T-helper 2 cell treated with Interferon-gamma antibody and Interleukin-4, amounts not matched to agents 5 μg/mL and 100 μg/mL, for 36 hours (primary cell): ENCODE measurements around the gene SLC38A4.
"Not testable (repeated sequence)": the region's sequence is repeated elsewhere in the genome, so short reads cannot be mapped to it uniquely, and the experiment has no call there.

ENCODE experiments used
- DNase-seq: peaks from one replicate; pipeline ENCODE4 v3.0.0; 2021; ENCODE audit warnings: low spot score
- H3K27ac Mint-ChIP-seq: one replicate; pipeline ENCODE4 v1.8.0; 2021; ENCODE audit warnings: mild to moderate bottlenecking, mixed read lengths
- H3K27me3 Mint-ChIP-seq: one replicate; pipeline ENCODE4 v1.8.0; 2021; ENCODE audit warnings: low read depth, mixed read lengths
- H3K36me3 Mint-ChIP-seq: one replicate; pipeline ENCODE4 v1.8.0; 2021; ENCODE audit warnings: low read depth, mixed read lengths
- H3K4me1 Mint-ChIP-seq: one replicate; pipeline ENCODE4 v1.8.0; 2021; ENCODE audit warnings: low read depth, mixed read lengths
- H3K4me3 Mint-ChIP-seq: one replicate; pipeline ENCODE4 v1.8.0; 2022; ENCODE audit warnings: mild to moderate bottlenecking, moderate library complexity, mixed read lengths
- H3K9me3 Mint-ChIP-seq: one replicate; pipeline ENCODE4 v1.8.0; 2021; ENCODE audit warnings: mixed read lengths

SLC38A4 gene

GRCh38 chr12:46825591-46826414 lies at the start of gene SLC38A4:
TSS of gene SLC38A4 (minus strand) at chr12:46825997. CDS start at chr12:46793071, 32,926 bp downstream.
- peaks cover under 1% of the 10 kb centered on the region for H3K4me1 Mint-ChIP-seq
- no peak within 1 kb of the TSS for H3K27ac Mint-ChIP-seq
- H3K27me3 Mint-ChIP-seq, result peaks cover 55% of the 10 kb centered on the region
- H3K9me3 Mint-ChIP-seq, result no peaks in the 10 kb centered on the region
- no peak within 1 kb of the TSS for H3K4me3 Mint-ChIP-seq
- no peak for DNase-seq
- no peaks in the 10 kb centered on the region for H3K36me3 Mint-ChIP-seq

- no peaks in the 10 kb centered on the region for H3K27me3 Mint-ChIP-seq
- peaks cover 11% of the 10 kb centered on the region for H3K9me3 Mint-ChIP-seq
- H3K36me3 Mint-ChIP-seq, result no peaks in the 10 kb centered on the region
- DNase-seq, result no peak
- H3K4me3 Mint-ChIP-seq, result no peak overlapping the region
- H3K27ac Mint-ChIP-seq, result no peak overlapping the region
- no peaks in the 10 kb centered on the region for H3K4me1 Mint-ChIP-seq
Measured at GRCh38 chr12:46875095-46875494, 49.3 kb upstream of the SLC38A4 start.

- Mint-ChIP-seq H3K4me1 (no peaks in the 10 kb centered on the region), H3K27me3 (no peaks in the 10 kb centered on the region), H3K4me3 (no peak overlapping the region), H3K27ac (no peak overlapping the region), H3K9me3 (peaks cover 7% of the 10 kb centered on the region), H3K36me3 (no peaks in the 10 kb centered on the region)
- DNase-seq, result no peak
Measured at GRCh38 chr12:46874642-46875041, 48.8 kb upstream of the SLC38A4 start.

GRCh38 chr12:46872135-46872534 lies 46.3 kb upstream of the SLC38A4 start:
- Mint-ChIP-seq H3K27me3 (no peaks in the 10 kb centered on the region), H3K9me3 (no peaks in the 10 kb centered on the region), H3K4me3 (no peak overlapping the region), H3K27ac (no peak overlapping the region), H3K4me1 (no peaks in the 10 kb centered on the region), H3K36me3 (no peaks in the 10 kb centered on the region)
- DNase-seq, result no peak

DNA sequence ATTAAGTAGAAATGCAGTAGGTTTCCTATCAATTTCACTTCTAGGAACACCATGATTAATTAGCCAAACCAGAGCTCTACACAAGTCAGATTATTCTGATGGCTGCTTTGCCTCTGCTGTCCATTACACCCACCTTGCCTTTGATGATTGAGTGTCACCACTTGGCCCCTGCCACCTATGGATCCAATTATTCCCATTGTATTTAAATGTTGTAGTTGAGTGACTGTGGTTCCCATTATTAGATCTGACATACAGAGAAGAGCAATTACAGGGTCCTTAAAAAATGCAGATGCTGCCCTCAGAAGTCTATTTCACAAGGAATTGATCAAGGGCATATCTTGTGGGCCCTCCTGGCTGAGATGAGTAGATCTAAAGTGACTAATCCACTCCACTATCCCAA lies 39.5 kb upstream of the SLC38A4 start:
- DNase-seq, result no peak
- Mint-ChIP-seq H3K36me3 (no peaks in the 10 kb centered on the region), H3K27me3 (no peaks in the 10 kb centered on the region), H3K4me1 (no peaks in the 10 kb centered on the region), H3K27ac (no peak overlapping the region), H3K4me3 (no peak overlapping the region), H3K9me3 (peaks cover 25% of the 10 kb centered on the region)

DNA sequence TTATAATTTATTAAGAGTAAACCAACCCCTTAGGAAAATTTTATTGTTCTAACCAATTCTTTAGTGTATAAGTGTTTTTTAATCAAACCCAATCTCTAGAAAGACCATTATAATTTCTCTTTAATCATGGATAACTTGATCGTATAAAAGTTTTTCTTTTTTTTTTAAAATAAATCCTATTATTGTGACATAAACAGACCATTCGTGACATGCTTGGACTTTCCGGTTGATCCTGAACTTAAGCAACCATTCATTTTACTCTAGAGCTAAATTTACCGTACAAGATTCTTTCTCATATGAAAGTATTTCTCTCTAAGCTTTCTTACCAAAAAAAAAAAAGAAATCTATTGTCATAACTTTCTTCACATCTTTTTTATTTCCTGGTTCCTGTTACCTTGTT lies 32.6 kb upstream of the SLC38A4 start:
- Mint-ChIP-seq H3K9me3 (peaks cover 49% of the 10 kb centered on the region), H3K36me3 (no peaks in the 10 kb centered on the region), H3K4me3 (no peak overlapping the region), H3K4me1 (no peaks in the 10 kb centered on the region), H3K27ac (no peak overlapping the region), H3K27me3 (no peaks in the 10 kb centered on the region)
- no peak for DNase-seq

DNA sequence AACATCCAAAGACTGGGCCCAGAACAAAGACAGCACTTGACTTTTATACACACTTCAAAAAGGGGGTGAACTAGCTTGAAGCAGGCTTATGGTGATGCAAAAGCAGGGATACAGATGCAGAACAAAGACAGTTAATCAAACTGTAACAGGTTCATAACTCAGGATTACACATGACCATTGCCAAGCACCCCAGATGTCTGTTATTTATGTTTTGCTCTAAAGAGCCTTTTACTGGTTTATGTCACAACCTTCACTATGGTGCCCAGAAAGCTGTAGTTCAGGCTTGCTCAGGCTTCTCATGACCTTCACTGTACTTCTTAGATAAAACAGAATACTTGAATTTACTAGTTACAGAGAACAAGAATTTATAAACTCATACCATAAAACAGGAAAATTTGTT lies 31.7 kb upstream of the SLC38A4 start:
- H3K27ac Mint-ChIP-seq, result no peak overlapping the region
- H3K4me1 Mint-ChIP-seq, result no peaks in the 10 kb centered on the region
- H3K4me3 Mint-ChIP-seq, result no peak overlapping the region
- no peaks in the 10 kb centered on the region for H3K36me3 Mint-ChIP-seq
- H3K9me3 Mint-ChIP-seq, result peaks cover 49% of the 10 kb centered on the region
- no peak for DNase-seq
- no peaks in the 10 kb centered on the region for H3K27me3 Mint-ChIP-seq

DNA sequence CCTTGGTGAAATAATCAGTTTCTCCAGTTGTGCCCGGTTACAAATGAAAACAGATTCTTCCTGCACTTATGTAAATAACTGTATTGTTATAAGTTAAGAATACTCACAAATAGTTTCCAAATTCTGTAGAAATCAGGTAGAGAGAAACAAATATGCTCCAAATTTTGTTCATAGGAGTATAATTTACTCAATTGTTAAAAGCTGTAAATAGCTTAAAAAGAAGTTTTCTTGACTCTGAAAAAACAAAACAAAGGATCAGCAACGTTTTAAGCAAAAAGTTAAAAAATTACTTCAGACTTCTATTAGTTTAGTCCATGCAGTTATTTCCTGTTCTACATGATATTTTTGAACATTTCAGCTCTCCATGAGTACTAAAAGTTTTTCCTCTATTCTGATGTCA lies 30.0 kb upstream of the SLC38A4 start:
- Mint-ChIP-seq H3K4me3 (no peak overlapping the region), H3K36me3 (no peaks in the 10 kb centered on the region), H3K27ac (no peak overlapping the region), H3K27me3 (no peaks in the 10 kb centered on the region), H3K9me3 (peaks cover 39% of the 10 kb centered on the region), H3K4me1 (no peaks in the 10 kb centered on the region)
- no peak for DNase-seq

DNA sequence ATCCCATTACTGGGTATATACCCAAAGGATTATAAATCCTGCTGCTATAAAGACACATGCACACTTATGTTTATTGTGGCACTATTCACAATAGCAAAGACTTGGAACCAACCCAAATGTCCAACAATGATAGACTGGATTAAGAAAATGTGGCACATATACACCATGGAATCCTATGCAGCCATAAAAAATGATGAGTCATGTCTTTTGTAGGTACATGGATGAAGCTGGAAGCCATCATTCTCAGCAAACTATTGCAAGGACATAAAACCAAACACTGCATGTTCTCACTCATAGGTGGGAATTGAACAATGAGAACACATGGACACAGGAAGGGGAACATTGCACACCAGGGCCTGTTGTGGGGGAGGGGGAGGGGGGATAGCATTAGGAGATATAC lies 28.4 kb upstream of the SLC38A4 start:
- not testable (repeated sequence) for H3K4me3 Mint-ChIP-seq

DNA sequence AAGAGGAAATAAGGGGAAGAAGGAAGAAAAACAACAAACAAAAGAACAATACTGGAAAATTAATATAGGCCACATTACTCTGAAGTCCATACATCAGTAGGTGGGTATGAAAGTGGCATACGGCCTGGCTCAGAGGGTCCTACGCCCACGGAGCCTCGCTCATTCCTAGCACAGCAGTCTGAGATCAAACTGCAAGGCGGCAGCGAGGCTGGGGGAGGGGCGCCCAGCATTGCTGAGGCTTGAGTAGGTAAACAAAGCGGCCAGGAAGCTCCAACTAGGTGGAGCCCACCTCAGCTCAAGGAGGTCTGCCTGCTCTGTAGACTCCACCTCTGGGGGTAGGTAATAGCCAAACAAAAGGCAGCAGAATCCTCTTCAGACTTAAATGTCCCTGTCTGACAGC lies 23.0 kb upstream of the SLC38A4 start:
- not testable (repeated sequence) for H3K4me1 Mint-ChIP-seq, H3K4me3 Mint-ChIP-seq, H3K27me3 Mint-ChIP-seq, DNase-seq, H3K36me3 Mint-ChIP-seq, H3K9me3 Mint-ChIP-seq, H3K27ac Mint-ChIP-seq

More for the DNA sequence above, 28.4 kb upstream of the SLC38A4 start:
- peaks cover 28% of the 10 kb centered on the region for H3K9me3 Mint-ChIP-seq
- DNase-seq, H3K27me3 Mint-ChIP-seq, H3K36me3 Mint-ChIP-seq, H3K4me1 Mint-ChIP-seq, H3K27ac Mint-ChIP-seq: not testable (repeated sequence)

DNA sequence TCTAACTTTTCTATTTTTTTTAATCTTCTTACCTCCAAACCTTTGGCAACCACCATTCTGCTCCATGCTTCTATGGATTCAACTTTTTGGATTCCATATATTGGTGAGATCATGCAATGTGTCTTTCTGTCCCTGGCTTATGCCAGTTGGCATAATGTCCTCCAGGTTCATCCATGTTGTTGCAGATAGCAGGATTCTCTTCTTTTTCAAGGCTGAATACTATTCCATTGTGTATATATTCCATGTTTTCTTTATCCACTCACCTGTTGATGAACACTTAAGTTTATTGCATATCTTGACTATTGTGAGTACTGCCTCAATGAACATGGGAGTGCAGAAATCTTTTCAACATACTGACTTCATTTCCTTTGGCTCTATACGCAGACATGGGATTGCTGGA lies 21.2 kb upstream of the SLC38A4 start:
- no peaks in the 10 kb centered on the region for H3K27me3 Mint-ChIP-seq
- H3K9me3 Mint-ChIP-seq, result no peaks in the 10 kb centered on the region
- no peaks in the 10 kb centered on the region for H3K4me1 Mint-ChIP-seq
- H3K36me3 Mint-ChIP-seq, result no peaks in the 10 kb centered on the region
- H3K27ac Mint-ChIP-seq, result no peak overlapping the region
- DNase-seq, result no peak
- no peak overlapping the region for H3K4me3 Mint-ChIP-seq

- no peaks in the 10 kb centered on the region for H3K9me3 Mint-ChIP-seq
- H3K27me3 Mint-ChIP-seq, result no peaks in the 10 kb centered on the region
- no peak overlapping the region for H3K4me3 Mint-ChIP-seq
- no peak for DNase-seq
- H3K27ac Mint-ChIP-seq, result no peak overlapping the region
- H3K36me3 Mint-ChIP-seq, result no peaks in the 10 kb centered on the region
- no peaks in the 10 kb centered on the region for H3K4me1 Mint-ChIP-seq
Measured at GRCh38 chr12:46843811-46844210, 18.0 kb upstream of the SLC38A4 start.

DNA sequence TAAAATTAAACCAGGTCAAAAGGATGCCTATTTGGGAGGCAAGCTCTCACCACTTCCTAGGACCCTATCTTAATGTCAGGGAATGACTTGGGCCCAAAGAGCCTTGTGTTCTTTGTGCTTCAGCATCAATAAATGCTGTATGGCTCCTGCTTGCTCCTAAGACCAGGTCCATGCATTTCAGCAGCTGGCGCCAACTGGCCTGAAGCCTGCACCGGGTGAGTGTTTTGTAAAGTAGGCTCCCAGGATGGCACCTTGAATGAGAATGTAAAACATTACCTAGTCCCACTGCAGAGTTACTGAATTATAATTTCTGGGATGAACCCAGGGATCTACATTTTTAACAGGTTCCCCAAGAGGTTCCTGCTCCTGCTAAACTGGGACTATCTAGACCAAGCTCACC lies 16.1 kb upstream of the SLC38A4 start:
- no peaks in the 10 kb centered on the region for H3K9me3 Mint-ChIP-seq
- H3K36me3 Mint-ChIP-seq, result no peaks in the 10 kb centered on the region
- H3K27me3 Mint-ChIP-seq, result peaks cover 5% of the 10 kb centered on the region
- no peaks in the 10 kb centered on the region for H3K4me1 Mint-ChIP-seq
- no peak for DNase-seq
- no peak overlapping the region for H3K27ac Mint-ChIP-seq
- no peak overlapping the region for H3K4me3 Mint-ChIP-seq

DNA sequence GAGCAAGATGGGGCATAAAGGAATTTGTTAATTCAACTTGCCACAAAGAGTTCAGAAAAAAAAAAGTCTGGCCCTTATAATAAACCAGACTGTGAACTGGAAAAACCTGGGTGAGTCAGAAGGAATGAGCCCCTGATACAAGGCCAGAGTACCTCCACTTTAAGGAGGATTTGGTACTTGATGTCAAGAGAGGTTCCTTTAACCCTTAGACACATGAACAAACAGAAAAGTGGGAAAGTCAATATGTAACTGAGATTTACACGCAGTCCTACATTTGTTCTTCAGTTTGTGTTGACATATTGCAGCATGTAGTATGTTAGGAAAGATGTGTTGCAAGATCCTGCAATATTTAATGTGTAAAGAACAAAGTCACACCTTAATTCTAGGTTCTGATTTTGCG lies 14.2 kb upstream of the SLC38A4 start:
- H3K4me3 Mint-ChIP-seq, result no peak overlapping the region
- no peak overlapping the region for H3K27ac Mint-ChIP-seq
- peaks cover 19% of the 10 kb centered on the region for H3K27me3 Mint-ChIP-seq
- no peak for DNase-seq
- no peaks in the 10 kb centered on the region for H3K4me1 Mint-ChIP-seq
- no peaks in the 10 kb centered on the region for H3K9me3 Mint-ChIP-seq
- no peaks in the 10 kb centered on the region for H3K36me3 Mint-ChIP-seq

DNA sequence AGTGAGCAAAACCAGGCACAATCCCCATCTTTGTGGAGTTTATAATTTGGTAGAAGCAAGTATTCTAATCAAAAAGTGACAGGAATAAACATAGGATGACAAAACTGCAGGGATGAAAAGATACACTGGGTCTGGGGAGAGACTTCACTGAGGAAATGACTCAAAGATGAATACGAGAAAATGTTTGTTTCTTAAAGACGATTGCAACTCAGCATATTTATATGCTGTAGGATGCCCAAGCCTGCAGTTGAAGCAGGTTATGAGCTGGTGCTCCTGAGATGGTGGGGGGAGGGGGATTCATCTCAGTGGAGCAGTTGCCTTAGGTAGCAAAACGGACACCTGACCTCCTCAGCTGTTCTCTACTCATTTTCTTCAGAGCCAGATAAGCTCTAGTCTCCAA lies 13.4 kb upstream of the SLC38A4 start:
- Mint-ChIP-seq H3K27ac (no peak overlapping the region), H3K4me3 (no peak overlapping the region), H3K9me3 (no peaks in the 10 kb centered on the region), H3K27me3 (peaks cover 23% of the 10 kb centered on the region), H3K4me1 (no peaks in the 10 kb centered on the region), H3K36me3 (no peaks in the 10 kb centered on the region)
- no peak for DNase-seq
